C4-2B (cell line): ENCODE results near the gene LRCOL1.

Experiments
- CTCF ChIP-seq: fragments of 450-650 bp; conservative IDR thresholded peaks from 2 replicates; pipeline ENCODE4 v1.5.1; 2017; ENCODE audit warnings: mild to moderate bottlenecking
- ZFX ChIP-seq: fragments of 450-650 bp; IDR thresholded peaks from 2 replicates; pipeline ENCODE4 v1.6.1; 2017

DNA sequence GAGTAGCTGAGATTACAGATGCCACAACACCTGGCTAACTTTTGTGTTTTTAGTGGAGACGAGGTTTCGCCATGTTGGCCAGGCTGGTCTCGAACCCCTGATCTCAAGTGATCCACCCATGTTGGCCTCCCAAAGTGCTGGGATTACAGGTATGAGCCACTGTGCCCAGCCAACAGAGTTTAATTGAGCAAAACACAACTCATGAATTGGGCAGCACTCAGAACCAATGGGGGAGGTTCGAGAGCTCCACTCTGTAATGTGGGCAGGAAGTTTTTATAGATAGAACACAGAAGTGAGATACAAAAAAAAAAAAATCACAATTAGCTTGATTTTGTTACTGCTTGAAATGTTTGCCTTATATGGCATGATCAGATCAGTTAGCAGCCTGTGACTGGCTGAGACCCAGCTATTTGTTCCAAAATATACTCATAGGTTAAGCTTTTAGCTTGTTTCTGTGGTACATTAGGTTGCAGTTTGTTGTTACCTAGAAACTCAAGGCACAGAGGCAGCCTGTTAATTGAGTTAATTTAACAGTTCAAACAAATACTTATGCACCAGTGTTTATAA is 6.8 kb upstream of the LRCOL1 start:
- TF ChIP-seq CTCF (no peak), ZFX (no peak)
